GM12878 (cell line): ENCODE measurements around the gene CILP2. TPM values are rescaled to one million over a fixed set of nuclear protein-coding genes. Genes with fewer than 3 reads are reported as not detected.

Experiments
- BCL11A ChIP-seq: IDR thresholded peaks from 2 replicates; pipeline ENCODE4 v1.6.1; 2011; ENCODE audit warnings: low read depth, low read length
- CBFB ChIP-seq: IDR thresholded peaks from 2 replicates; pipeline ENCODE4 v1.6.1; 2016; ENCODE audit warnings: antibody characterized with exemption, low read depth
- MEF2A ChIP-seq: IDR thresholded peaks from 2 replicates; pipeline ENCODE4 v1.6.1; 2011; ENCODE audit warnings: low read depth, mild to moderate bottlenecking, low read length, moderate library complexity; ENCODE audit not compliant: insufficient read depth
- POLR2AphosphoS5 ChIP-seq: IDR thresholded peaks from 2 replicates; pipeline ENCODE4 v1.6.1; 2011; ENCODE audit warnings: mild to moderate bottlenecking, low read length, inconsistent platforms
- SUPT20H ChIP-seq: IDR thresholded peaks from 2 replicates; pipeline ENCODE4 v1.6.1; 2011; ENCODE audit warnings: low read depth, mild to moderate bottlenecking, low read length, moderate library complexity, borderline replicate concordance; ENCODE audit not compliant: control insufficient read depth
- polyA plus RNA-seq, 11 experiments: library from polyadenylated mRNA; depleted of rRNA in 4 of 11; unstranded in 6 of 11; stranded (reverse) in 5 of 11; fragments of >200 nt; fragmentation: Nextera tagmentation in 4 of 11; fragmentation: Illumina TruSeq in 1 of 11; extraction: Ambion mirVana in 4 of 11; extraction: Trizol in 1 of 11; gene quantifications; 1 replicate in 1 of 11; 2 replicates in 10 of 11; pipeline versions ENCODE4 v1.2.1 to v1.2.3, GENCODE V29; 2011 to 2016; ENCODE audit warnings: inconsistent platforms in 2 of 11, missing spikeins in 2 of 11, low read depth in 1 of 11
- total RNA-seq, 4 experiments: library from RNA; depleted of rRNA in 3 of 4; stranded (reverse); fragments of >200 nt in 3 of 4; fragmentation: Illumina TruSeq in 1 of 4; extraction: Trizol in 1 of 4; gene quantifications; 2 replicates each; pipeline versions ENCODE4 v1.2.1 to v1.2.3, GENCODE V29; 2013 to 2021
- TF ChIP-seq, protein P1 (sequence below): fragments of 450-650 bp; IDR thresholded peaks from 2 replicates; pipeline ENCODE4 v1.6.1; 2016; ENCODE audit warnings: mild to moderate bottlenecking
- TF ChIP-seq, protein P2 (sequence below), 3 experiments: IDR thresholded peaks in 2 of 3; conservative IDR thresholded peaks in 1 of 3; 2 replicates each; pipeline ENCODE4 v1.5.1; 2011; ENCODE audit warnings: low read depth in 3 of 3, low read length in 3 of 3, mild to moderate bottlenecking in 3 of 3, control low read depth in 2 of 3, moderate library complexity in 2 of 3, inconsistent platforms in 1 of 3, mixed read lengths in 1 of 3; ENCODE audit not compliant: control insufficient read depth in 2 of 3, insufficient read depth in 1 of 3; ENCODE audit errors: extremely low read depth in 1 of 3

The CILP2 gene
- total and polyA plus RNA-seq, 10 of the 15 experiments (the other 5 are each of a cell fraction or from before 2014, with no cell fraction given): 0.05 to 0.08 (median 0.06) TPM; not detected in 6

DNA sequence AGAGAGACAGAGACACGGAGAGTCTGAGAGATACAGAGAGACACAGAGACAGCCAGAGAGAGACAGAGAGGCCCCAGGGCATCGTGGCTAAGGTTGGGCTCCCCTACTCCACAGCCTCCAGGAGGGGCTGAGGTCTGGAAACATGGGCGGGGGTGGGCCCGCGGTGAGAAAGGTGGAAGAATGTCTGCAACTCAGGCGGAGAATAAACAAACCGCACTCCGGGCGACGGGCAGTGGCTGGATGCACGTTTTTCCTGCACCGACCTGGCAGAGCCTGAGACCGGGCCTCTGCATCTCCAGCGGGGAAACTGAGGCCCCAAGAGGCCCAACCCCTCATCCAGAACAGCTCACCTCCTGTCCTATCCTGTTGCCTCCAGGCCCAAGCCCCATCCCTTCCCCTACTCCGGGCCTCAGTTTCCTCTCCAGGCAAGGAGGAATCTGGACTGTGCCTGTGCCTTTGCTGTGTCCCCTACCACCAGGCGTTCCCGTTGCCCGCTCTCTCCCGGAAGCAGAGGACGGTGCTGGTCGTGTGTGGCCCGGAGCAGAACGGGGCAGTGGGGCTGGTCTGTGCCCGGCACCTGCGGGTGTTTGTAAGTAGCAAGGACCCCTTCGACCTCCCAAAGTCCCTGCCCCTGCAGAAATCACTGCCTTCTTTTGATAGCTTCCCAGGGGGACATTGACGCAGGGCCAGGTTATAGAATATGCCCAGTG is 3.4 kb upstream of the CILP2 start (continued):
- TF ChIP-seq, protein P1, sequence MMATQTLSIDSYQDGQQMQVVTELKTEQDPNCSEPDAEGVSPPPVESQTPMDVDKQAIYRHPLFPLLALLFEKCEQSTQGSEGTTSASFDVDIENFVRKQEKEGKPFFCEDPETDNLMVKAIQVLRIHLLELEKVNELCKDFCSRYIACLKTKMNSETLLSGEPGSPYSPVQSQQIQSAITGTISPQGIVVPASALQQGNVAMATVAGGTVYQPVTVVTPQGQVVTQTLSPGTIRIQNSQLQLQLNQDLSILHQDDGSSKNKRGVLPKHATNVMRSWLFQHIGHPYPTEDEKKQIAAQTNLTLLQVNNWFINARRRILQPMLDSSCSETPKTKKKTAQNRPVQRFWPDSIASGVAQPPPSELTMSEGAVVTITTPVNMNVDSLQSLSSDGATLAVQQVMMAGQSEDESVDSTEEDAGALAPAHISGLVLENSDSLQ: no peak
- TF ChIP-seq SUPT20H (no peak), POLR2AphosphoS5 (no peak), CBFB (no peak), MEF2A (no peak), BCL11A (no peak)
- TF ChIP-seq, protein P2, sequence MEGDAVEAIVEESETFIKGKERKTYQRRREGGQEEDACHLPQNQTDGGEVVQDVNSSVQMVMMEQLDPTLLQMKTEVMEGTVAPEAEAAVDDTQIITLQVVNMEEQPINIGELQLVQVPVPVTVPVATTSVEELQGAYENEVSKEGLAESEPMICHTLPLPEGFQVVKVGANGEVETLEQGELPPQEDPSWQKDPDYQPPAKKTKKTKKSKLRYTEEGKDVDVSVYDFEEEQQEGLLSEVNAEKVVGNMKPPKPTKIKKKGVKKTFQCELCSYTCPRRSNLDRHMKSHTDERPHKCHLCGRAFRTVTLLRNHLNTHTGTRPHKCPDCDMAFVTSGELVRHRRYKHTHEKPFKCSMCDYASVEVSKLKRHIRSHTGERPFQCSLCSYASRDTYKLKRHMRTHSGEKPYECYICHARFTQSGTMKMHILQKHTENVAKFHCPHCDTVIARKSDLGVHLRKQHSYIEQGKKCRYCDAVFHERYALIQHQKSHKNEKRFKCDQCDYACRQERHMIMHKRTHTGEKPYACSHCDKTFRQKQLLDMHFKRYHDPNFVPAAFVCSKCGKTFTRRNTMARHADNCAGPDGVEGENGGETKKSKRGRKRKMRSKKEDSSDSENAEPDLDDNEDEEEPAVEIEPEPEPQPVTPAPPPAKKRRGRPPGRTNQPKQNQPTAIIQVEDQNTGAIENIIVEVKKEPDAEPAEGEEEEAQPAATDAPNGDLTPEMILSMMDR (IDR thresholded peaks at IDR 0.05 in 2 of 3, conservative IDR thresholded peaks at IDR 0.05 in 1 of 3; ENCODE audit: control insufficient read depth in 2 of 3, extremely low read depth in 1 of 3, insufficient read depth in 1 of 3, low read depth in 3 of 3, low read length in 3 of 3): no peak
